GM12878 (cell line): ENCODE results near the gene CLDN9. TPM values are rescaled to one million over a fixed set of nuclear protein-coding genes. Genes with fewer than 3 reads are reported as not detected.
A peak's percentile ranks its signal among the peaks of the same experiment; 100 is the strongest.

Source experiments
- CBX5 ChIP-seq: sonication (generic); IDR thresholded peaks from 2 replicates; pipeline ENCODE4 v1.6.1; 2016; ENCODE audit warnings: low read depth, moderate library complexity, mild to moderate bottlenecking, inconsistent platforms
- CHD4 ChIP-seq: fragments of 200-600 bp; sonication (generic); IDR thresholded peaks from 2 replicates; pipeline ENCODE4 v1.6.1; 2016; ENCODE audit warnings: mild to moderate bottlenecking
- FOS ChIP-seq: IDR thresholded peaks from 3 replicates; pipeline ENCODE4 v1.6.1; 2011; ENCODE audit warnings: borderline replicate concordance; ENCODE audit not compliant: insufficient read length; ENCODE audit errors: extremely low read depth
- KDM1A ChIP-seq: fragments of 200-600 bp; sonication (generic); IDR thresholded peaks from 2 replicates; pipeline ENCODE4 v1.6.1; 2016; ENCODE audit warnings: borderline replicate concordance
- NR2C2 ChIP-seq: IDR thresholded peaks from 2 replicates; pipeline ENCODE4 v1.6.1; 2011; ENCODE audit warnings: borderline replicate concordance, low read depth; ENCODE audit not compliant: control insufficient read depth, insufficient read length
- NRF1 ChIP-seq: conservative IDR thresholded peaks from 2 replicates; pipeline ENCODE4 v1.6.1; 2011; ENCODE audit warnings: mild to moderate bottlenecking, low read depth, low read length, improper control_type of control experiment
- RAD21 ChIP-seq: IDR thresholded peaks from 2 replicates; pipeline ENCODE4 v1.6.1; 2011; ENCODE audit warnings: mild to moderate bottlenecking, low read depth, low read length, moderate library complexity; ENCODE audit not compliant: insufficient read depth
- SMC3 ChIP-seq: IDR thresholded peaks from 2 replicates; pipeline ENCODE4 v1.6.1; 2011; ENCODE audit warnings: low read length, improper control_type of control experiment, borderline replicate concordance
- SREBF1 ChIP-seq: IDR thresholded peaks from 2 replicates; pipeline ENCODE4 v1.6.1; 2012; ENCODE audit warnings: mild to moderate bottlenecking, low read length
- TCF12 ChIP-seq: IDR thresholded peaks from 2 replicates; pipeline ENCODE4 v1.6.1; 2011; ENCODE audit warnings: low read depth, mild to moderate bottlenecking, low read length
- YBX1 ChIP-seq: fragments of 450-650 bp; IDR thresholded peaks from 2 replicates; pipeline ENCODE4 v1.6.1; 2016; ENCODE audit warnings: antibody characterized with exemption
- ZNF217 ChIP-seq: fragments of 450-650 bp; IDR thresholded peaks from 2 replicates; pipeline ENCODE4 v1.6.1; 2017; ENCODE audit warnings: antibody characterized with exemption, mild to moderate bottlenecking
- ZZZ3 ChIP-seq: IDR thresholded peaks from 2 replicates; pipeline ENCODE4 v1.6.1; 2011; ENCODE audit warnings: low read depth; ENCODE audit not compliant: control insufficient read depth, insufficient read length
- polyA plus RNA-seq, 11 experiments: library from polyadenylated mRNA; depleted of rRNA in 4 of 11; unstranded in 6 of 11; stranded (reverse) in 5 of 11; fragments of >200 nt; fragmentation: Nextera tagmentation in 4 of 11; fragmentation: Illumina TruSeq in 1 of 11; extraction: Ambion mirVana in 4 of 11; extraction: Trizol in 1 of 11; gene quantifications; 1 replicate in 1 of 11; 2 replicates in 10 of 11; pipeline versions ENCODE4 v1.2.1 to v1.2.3, GENCODE V29; 2011 to 2016; ENCODE audit warnings: inconsistent platforms in 2 of 11, missing spikeins in 2 of 11, low read depth in 1 of 11
- total RNA-seq, 4 experiments: library from RNA; depleted of rRNA in 3 of 4; stranded (reverse); fragments of >200 nt in 3 of 4; fragmentation: Illumina TruSeq in 1 of 4; extraction: Trizol in 1 of 4; gene quantifications; 2 replicates each; pipeline versions ENCODE4 v1.2.1 to v1.2.3, GENCODE V29; 2013 to 2021
- TF ChIP-seq, protein P1 (sequence below): IDR thresholded peaks from 2 replicates; pipeline ENCODE4 v1.6.1; 2011; ENCODE audit warnings: low read depth, mild to moderate bottlenecking, low read length, moderate library complexity, borderline replicate concordance; ENCODE audit errors: extremely low read depth
- TF ChIP-seq, protein P2 (sequence below): fragments of 450-650 bp; IDR thresholded peaks from 2 replicates; pipeline ENCODE4 v1.6.1; 2017; ENCODE audit warnings: mild to moderate bottlenecking
- TF ChIP-seq, protein P3 (sequence below): IDR thresholded peaks from 2 replicates; pipeline ENCODE4 v1.6.1; 2012; ENCODE audit warnings: improper control_type of control experiment, low read depth, low read length; ENCODE audit not compliant: insufficient replicate concordance
- TF ChIP-seq, protein P4 (sequence below): fragments of 450-650 bp; IDR thresholded peaks from 2 replicates; pipeline ENCODE4 v1.6.1; 2014; ENCODE audit warnings: mild to moderate bottlenecking

The CLDN9 gene
- total and polyA plus RNA-seq, 10 of the 15 experiments (the other 5 are each of a cell fraction or from before 2014, with no cell fraction given) = not detected

DNA sequence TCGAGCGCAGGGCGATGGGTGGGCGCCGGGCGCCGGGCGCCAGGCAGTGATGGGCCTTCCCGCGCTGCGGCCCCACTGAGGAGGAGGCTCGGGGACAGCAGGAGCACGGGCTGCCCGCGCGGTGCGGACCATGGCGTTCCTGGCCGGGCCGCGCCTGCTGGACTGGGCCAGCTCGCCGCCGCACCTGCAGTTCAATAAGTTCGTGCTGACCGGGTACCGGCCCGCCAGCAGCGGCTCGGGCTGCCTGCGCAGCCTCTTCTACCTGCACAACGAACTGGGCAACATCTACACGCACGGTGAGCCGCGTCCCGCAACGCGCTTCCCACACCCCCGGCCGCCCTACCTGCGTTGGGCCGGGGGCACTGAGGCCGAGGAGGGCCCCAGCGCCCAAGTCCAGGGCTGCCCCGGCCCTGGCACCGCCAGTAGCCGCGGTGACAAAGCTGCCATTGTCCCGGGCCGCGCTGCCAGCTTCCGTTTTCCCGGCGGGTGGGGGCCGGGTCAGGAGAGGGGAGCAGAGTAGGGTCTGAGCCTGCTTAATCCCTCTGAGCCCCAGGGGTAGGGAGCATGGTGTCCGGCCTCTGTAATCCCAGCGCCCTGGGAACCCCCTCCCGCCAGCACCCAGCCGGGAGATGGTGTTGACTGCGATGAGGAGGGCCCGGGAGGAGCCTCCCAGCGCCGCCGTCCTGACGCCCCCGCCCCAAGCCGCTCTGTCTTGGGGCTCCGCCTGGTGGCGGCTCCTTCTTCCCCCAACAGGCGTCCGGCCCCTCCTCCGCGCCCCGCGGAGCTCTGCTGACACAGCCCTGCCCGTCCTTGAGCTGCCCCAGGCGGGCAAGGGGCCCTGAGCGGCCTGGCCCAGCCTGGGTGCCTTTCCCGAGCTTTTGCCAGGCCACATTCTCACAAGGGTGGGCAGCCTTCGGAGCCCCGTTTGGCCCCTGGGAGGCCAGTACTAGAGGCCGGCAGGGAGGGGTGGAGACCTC lies 42.9 kb upstream of the CLDN9 start (continued):
- peak; percentile 22; the same call in 1 of the 2 replicates for TF ChIP-seq SMC3
- TF ChIP-seq, protein P1, sequence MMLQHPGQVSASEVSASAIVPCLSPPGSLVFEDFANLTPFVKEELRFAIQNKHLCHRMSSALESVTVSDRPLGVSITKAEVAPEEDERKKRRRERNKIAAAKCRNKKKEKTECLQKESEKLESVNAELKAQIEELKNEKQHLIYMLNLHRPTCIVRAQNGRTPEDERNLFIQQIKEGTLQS = no peak
- no peak for TF ChIP-seq SREBF1
- 0 out of 2 replicates have a peak, but pooled peaks have one; percentile 23 for TF ChIP-seq RAD21
- TF ChIP-seq, protein P2, sequence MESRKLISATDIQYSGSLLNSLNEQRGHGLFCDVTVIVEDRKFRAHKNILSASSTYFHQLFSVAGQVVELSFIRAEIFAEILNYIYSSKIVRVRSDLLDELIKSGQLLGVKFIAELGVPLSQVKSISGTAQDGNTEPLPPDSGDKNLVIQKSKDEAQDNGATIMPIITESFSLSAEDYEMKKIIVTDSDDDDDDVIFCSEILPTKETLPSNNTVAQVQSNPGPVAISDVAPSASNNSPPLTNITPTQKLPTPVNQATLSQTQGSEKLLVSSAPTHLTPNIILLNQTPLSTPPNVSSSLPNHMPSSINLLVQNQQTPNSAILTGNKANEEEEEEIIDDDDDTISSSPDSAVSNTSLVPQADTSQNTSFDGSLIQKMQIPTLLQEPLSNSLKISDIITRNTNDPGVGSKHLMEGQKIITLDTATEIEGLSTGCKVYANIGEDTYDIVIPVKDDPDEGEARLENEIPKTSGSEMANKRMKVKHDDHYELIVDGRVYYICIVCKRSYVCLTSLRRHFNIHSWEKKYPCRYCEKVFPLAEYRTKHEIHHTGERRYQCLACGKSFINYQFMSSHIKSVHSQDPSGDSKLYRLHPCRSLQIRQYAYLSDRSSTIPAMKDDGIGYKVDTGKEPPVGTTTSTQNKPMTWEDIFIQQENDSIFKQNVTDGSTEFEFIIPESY = no peak
- TF ChIP-seq TCF12 = no peak
- no peak for TF ChIP-seq KDM1A
- TF ChIP-seq, protein P3, sequence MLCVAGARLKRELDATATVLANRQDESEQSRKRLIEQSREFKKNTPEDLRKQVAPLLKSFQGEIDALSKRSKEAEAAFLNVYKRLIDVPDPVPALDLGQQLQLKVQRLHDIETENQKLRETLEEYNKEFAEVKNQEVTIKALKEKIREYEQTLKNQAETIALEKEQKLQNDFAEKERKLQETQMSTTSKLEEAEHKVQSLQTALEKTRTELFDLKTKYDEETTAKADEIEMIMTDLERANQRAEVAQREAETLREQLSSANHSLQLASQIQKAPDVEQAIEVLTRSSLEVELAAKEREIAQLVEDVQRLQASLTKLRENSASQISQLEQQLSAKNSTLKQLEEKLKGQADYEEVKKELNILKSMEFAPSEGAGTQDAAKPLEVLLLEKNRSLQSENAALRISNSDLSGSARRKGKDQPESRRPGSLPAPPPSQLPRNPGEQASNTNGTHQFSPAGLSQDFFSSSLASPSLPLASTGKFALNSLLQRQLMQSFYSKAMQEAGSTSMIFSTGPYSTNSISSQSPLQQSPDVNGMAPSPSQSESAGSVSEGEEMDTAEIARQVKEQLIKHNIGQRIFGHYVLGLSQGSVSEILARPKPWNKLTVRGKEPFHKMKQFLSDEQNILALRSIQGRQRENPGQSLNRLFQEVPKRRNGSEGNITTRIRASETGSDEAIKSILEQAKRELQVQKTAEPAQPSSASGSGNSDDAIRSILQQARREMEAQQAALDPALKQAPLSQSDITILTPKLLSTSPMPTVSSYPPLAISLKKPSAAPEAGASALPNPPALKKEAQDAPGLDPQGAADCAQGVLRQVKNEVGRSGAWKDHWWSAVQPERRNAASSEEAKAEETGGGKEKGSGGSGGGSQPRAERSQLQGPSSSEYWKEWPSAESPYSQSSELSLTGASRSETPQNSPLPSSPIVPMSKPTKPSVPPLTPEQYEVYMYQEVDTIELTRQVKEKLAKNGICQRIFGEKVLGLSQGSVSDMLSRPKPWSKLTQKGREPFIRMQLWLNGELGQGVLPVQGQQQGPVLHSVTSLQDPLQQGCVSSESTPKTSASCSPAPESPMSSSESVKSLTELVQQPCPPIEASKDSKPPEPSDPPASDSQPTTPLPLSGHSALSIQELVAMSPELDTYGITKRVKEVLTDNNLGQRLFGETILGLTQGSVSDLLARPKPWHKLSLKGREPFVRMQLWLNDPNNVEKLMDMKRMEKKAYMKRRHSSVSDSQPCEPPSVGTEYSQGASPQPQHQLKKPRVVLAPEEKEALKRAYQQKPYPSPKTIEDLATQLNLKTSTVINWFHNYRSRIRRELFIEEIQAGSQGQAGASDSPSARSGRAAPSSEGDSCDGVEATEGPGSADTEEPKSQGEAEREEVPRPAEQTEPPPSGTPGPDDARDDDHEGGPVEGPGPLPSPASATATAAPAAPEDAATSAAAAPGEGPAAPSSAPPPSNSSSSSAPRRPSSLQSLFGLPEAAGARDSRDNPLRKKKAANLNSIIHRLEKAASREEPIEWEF = no peak
- no peak for TF ChIP-seq ZZZ3
- no peak for TF ChIP-seq CHD4
- TF ChIP-seq CBX5 = no peak
- TF ChIP-seq, protein P4, sequence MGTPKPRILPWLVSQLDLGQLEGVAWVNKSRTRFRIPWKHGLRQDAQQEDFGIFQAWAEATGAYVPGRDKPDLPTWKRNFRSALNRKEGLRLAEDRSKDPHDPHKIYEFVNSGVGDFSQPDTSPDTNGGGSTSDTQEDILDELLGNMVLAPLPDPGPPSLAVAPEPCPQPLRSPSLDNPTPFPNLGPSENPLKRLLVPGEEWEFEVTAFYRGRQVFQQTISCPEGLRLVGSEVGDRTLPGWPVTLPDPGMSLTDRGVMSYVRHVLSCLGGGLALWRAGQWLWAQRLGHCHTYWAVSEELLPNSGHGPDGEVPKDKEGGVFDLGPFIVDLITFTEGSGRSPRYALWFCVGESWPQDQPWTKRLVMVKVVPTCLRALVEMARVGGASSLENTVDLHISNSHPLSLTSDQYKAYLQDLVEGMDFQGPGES = no peak
- no peak for TF ChIP-seq NRF1
- TF ChIP-seq FOS = no peak
- no peak; the same call in 1 of the 2 replicates for TF ChIP-seq ZNF217
- TF ChIP-seq NR2C2 = no peak
- TF ChIP-seq YBX1 = no peak
